Muscle of leg (tissue), 11 donors: ENCODE data around the gene PTRHD1. TPM values are rescaled to one million over a fixed set of nuclear protein-coding genes. Genes with fewer than 3 reads are reported as not detected.

Experiments used
- DNase-seq: peaks from one replicate; pipeline ENCODE4 v3.0.0; 2013
- H3K27ac ChIP-seq: one replicate; pipeline ENCODE4 v1.5.1; 2013; ENCODE audit warnings: mild to moderate bottlenecking, low read length, control low read depth
- H3K27me3 ChIP-seq: one replicate; pipeline ENCODE4 v1.6.1; 2013; ENCODE audit warnings: low read length; ENCODE audit not compliant: control insufficient read depth, insufficient read depth
- H3K36me3 ChIP-seq: one replicate; pipeline ENCODE4 v1.6.1; 2013; ENCODE audit warnings: low read length; ENCODE audit not compliant: control insufficient read depth, insufficient read depth
- H3K4me1 ChIP-seq: one replicate; pipeline ENCODE4 v1.6.1; 2013; ENCODE audit warnings: low read length; ENCODE audit not compliant: control insufficient read depth, insufficient read depth
- H3K4me3 ChIP-seq: one replicate; pipeline ENCODE4 v1.5.1; 2013; ENCODE audit warnings: low read length, control low read depth
- H3K9me3 ChIP-seq: replicated peaks from 2 replicates; pipeline ENCODE4 v1.6.1; 2013; ENCODE audit warnings: low read depth, low read length; ENCODE audit not compliant: control insufficient read depth
- WGBS: methylation state at CpG from one replicate; pipeline ENCODE4 v1.1.5; 2013; ENCODE audit warnings: missing lambda C conversion rate; ENCODE audit not compliant: insufficient coverage; 5-methylcytosine and 5-hydroxymethylcytosine counted together
- polyA plus RNA-seq, 8 donors: library from polyadenylated mRNA; unstranded; fragments of 120-200 nt; gene quantifications; one replicate each; pipeline versions ENCODE4 v1.2.1 to v1.2.3, GENCODE V29; 2013; ENCODE audit warnings: inconsistent platforms in 1 of 8, low replicate concordance in 1 of 8; ENCODE audit not compliant: insufficient read length in 8 of 8, insufficient read depth in 1 of 8
- total RNA-seq: library from RNA; stranded (reverse); fragments of 120-200 nt; gene quantifications from one replicate; pipeline ENCODE4 v1.2.4, GENCODE V29; 2013

The PTRHD1 gene
- total and polyA plus RNA-seq, 9 donors, result 35.9 to 60.9 (median 42.1) TPM

DNA sequence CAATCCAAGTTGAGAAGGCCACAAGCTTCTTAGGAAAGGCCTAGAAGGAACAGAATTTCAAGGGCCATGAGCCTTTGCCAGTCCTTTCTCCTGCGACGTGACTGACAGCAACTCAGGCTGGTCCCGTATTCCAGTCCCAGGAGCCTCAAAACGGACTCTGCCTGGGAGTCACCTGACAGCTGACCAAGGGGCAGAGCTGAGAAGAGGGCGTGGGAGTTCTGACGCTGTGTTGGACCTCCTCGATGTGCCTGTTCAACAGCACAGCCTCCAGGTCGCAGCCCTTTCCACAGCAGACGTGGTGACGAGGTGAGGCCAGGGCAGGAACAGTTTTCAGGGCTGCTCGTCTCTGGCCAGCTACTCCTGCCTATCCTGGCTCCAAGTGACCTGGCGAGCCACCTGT is 37.6 kb upstream of the PTRHD1 start:
- Histone ChIP-seq H3K27me3 (no peaks in the 10 kb centered on the region), H3K4me1 (peaks cover 52% of the 10 kb centered on the region), H3K9me3 (no peaks in the 10 kb centered on the region), H3K4me3 (no peak overlapping the region), H3K36me3 (peaks cover 28% of the 10 kb centered on the region), H3K27ac (no peak overlapping the region)
- WGBS, result 84% methylated on average over 12 of the region's 12 CpGs
- DNase-seq, result no peak

DNA sequence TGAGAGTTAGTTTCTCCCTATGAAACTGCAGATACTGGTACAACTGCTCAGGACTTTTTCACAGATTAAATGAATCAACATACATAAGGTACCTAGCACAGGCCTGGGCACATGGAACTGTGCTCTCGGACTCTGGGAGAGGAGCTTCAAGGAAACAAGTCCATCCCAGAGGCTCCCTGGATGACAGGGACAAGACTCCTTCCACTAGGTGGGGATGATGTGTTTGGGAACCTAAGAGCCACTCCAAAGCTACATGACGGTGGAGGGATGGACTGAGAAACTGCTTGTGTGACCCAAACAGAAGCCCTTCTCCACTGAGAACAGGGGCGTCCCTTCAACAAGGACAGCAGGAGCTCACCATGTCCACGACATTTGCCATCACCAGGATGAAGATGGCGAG is 37.2 kb upstream of the PTRHD1 start:
- WGBS, result 90% methylated on average over 3 of the region's 5 CpGs
- H3K4me3 ChIP-seq, result no peak overlapping the region
- H3K36me3 ChIP-seq, result peaks cover 30% of the 10 kb centered on the region
- no peak overlapping the region for H3K27ac ChIP-seq
- H3K27me3 ChIP-seq, result no peaks in the 10 kb centered on the region
- H3K9me3 ChIP-seq, result no peaks in the 10 kb centered on the region
- peaks cover 53% of the 10 kb centered on the region for H3K4me1 ChIP-seq
- DNase-seq, result no peak

GRCh38 chr2:24828238-24828996 is 35.2 kb upstream of the PTRHD1 start:
- H3K4me3 ChIP-seq, result no peak overlapping the region
- DNase-seq, result no peak
- peaks cover 51% of the 10 kb centered on the region for H3K4me1 ChIP-seq
- 84% methylated on average over 12 of the region's 17 CpGs for WGBS
- H3K9me3 ChIP-seq, result no peaks in the 10 kb centered on the region
- peaks cover 25% of the 10 kb centered on the region for H3K36me3 ChIP-seq
- H3K27me3 ChIP-seq, result no peaks in the 10 kb centered on the region
- H3K27ac ChIP-seq, result no peak overlapping the region

GRCh38 chr2:24827321-24828237 is 34.4 kb upstream of the PTRHD1 start:
- peak overlapping the region; percentile 85 for H3K27ac ChIP-seq
- no peak overlapping the region for H3K4me3 ChIP-seq

GRCh38 chr2:24826773-24827145 is 33.6 kb upstream of the PTRHD1 start:
- WGBS, result no CpG with 5 or more reads among the region's 5 CpGs
- peaks cover 39% of the 10 kb centered on the region for H3K36me3 ChIP-seq
- DNase-seq, result no peak

More at GRCh38 chr2:24827321-24828237, 34.4 kb upstream of the PTRHD1 start:
- Histone ChIP-seq H3K27me3 (no peaks in the 10 kb centered on the region), H3K9me3 (no peaks in the 10 kb centered on the region), H3K4me1 (peaks cover 43% of the 10 kb centered on the region), H3K36me3 (peaks cover 31% of the 10 kb centered on the region)
- peak; percentile 95 for DNase-seq
- WGBS, result 27% methylated on average over 30 of the region's 30 CpGs

GRCh38 chr2:24825883-24826772 is 32.9 kb upstream of the PTRHD1 start:
- Histone ChIP-seq H3K27me3 (no peaks in the 10 kb centered on the region), H3K4me3 (no peak overlapping the region), H3K36me3 (peaks cover 45% of the 10 kb centered on the region), H3K27ac (no peak overlapping the region), H3K9me3 (no peaks in the 10 kb centered on the region), H3K4me1 (peaks cover 36% of the 10 kb centered on the region)
- no peak for DNase-seq
- WGBS, result 73% methylated on average over 12 of the region's 14 CpGs

More at GRCh38 chr2:24826773-24827145, 33.6 kb upstream of the PTRHD1 start:
- H3K9me3 ChIP-seq, result no peaks in the 10 kb centered on the region
- no peak overlapping the region for H3K4me3 ChIP-seq
- H3K27ac ChIP-seq, result peak overlapping the region; percentile 85
- peaks cover 38% of the 10 kb centered on the region for H3K4me1 ChIP-seq
- no peaks in the 10 kb centered on the region for H3K27me3 ChIP-seq

DNA sequence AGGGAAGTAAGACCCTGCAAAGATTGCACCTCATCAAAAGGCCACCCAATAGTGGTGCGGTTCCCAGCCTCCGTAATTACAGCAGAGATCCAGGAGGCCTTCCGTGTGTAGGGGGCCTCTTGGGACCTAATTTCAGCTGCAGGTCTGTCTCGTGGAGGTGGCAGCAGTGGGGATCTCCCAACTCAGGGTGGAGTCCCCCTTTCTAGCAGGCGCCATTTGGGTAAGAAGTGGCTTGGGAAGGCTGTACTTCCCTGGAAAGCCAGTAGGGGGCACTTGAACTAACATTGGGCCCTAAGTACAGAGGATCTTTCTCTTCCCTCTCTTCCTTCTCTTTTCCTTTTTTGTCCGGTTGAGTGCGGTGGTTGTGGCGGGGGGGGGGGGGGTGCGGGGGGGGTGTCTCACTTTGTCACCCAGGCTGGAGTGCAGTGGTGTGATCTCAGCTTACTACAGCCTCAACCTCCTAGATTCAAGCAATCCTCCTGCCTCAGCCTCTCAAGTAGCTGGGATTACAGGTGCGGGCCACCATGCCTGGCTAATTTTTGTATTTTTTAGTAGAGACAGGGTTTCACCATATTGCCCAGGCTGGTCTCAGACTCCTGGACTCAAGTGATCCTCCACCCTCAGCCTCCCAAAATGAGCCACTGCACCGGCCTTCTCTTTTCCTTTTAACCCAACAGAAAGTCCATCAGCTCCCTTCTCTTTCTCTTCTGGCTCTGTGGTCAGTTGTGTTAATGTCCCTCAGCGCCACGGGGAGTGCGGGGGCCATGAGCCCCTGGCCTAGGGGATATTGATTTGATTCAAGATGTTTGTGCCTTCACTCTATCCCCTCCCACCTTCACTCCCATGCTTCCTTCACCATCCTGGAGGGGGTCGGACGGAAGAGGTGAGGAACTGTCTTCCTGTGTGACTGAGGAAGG is 32.0 kb upstream of the PTRHD1 start:
- Histone ChIP-seq H3K27ac (no peak overlapping the region), H3K36me3 (peaks cover 50% of the 10 kb centered on the region), H3K4me3 (no peak overlapping the region), H3K27me3 (no peaks in the 10 kb centered on the region), H3K9me3 (no peaks in the 10 kb centered on the region), H3K4me1 (peaks cover 33% of the 10 kb centered on the region)
- no peak for DNase-seq
- 89% methylated on average over 5 of the region's 16 CpGs for WGBS

DNA sequence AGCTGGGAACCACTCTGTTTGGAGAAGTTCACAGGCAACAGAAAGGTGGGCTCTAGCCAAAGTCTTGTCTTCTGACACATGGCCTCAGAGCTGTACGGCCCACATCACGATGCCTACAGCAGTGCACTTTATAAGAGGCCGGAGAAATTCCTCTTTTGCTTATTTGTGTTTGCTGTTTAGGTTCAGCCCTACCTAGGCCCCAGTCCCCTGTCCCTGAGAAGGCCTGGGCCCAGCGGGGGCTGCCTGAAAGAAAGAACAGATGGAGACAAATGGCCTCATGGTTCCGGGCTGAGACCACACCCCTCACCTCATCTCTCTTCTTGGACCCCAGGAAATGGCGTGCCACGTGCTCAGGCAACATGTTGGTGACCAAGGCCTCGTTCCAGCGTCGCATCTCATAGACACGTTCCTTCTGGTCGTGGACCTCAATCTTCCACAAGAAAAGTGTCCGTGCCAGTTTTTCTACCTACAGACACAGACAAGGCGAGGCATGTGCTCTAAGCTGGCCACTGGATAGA is 30.9 kb upstream of the PTRHD1 start:
- no peak for DNase-seq
- Histone ChIP-seq H3K27ac (no peak overlapping the region), H3K4me3 (no peak overlapping the region), H3K9me3 (no peaks in the 10 kb centered on the region), H3K36me3 (peaks cover 59% of the 10 kb centered on the region), H3K4me1 (peaks cover 32% of the 10 kb centered on the region), H3K27me3 (no peaks in the 10 kb centered on the region)
- 92% methylated on average over 8 of the region's 14 CpGs for WGBS
